Sigmoid colon (tissue), 7 donors: ENCODE results near the gene XPNPEP2. TPM values are rescaled to one million over a fixed set of nuclear protein-coding genes. Genes with fewer than 3 reads are reported as not detected.

Experiments
- DNase-seq: peaks from one replicate; pipeline ENCODE4 v3.0.0-alpha.2; 2019
- H3K27ac ChIP-seq, 4 donors: fragments of 200-600 bp; sonication (generic); one replicate each; pipeline ENCODE4 v1.5.1; 2016 to 2019; ENCODE audit warnings: mild to moderate bottlenecking in 1 of 4
- H3K27me3 ChIP-seq, 3 donors: fragments of 200-600 bp; sonication (generic); one replicate each; pipeline ENCODE4 v1.5.1; 2019; ENCODE audit warnings: mild to moderate bottlenecking in 1 of 3
- H3K36me3 ChIP-seq, 4 donors: fragments of 200-600 bp; sonication (generic); one replicate each; pipeline ENCODE4 v1.5.1; 2016 to 2019
- H3K4me1 ChIP-seq, 4 donors: fragments of 200-600 bp; sonication (generic); one replicate each; pipeline ENCODE4 v1.5.1; 2017 to 2019
- H3K4me3 ChIP-seq, 4 donors: fragments of 200-600 bp; sonication (generic); one replicate each; pipeline ENCODE4 v1.5.1; 2017 to 2019; ENCODE audit warnings: mild to moderate bottlenecking in 2 of 4, moderate library complexity in 1 of 4
- H3K9me3 ChIP-seq, 4 donors: fragments of 200-600 bp in 3 of 4; sonication (generic) in 3 of 4; one replicate each; pipeline versions ENCODE4 v1.5.1 to v1.6.1; 2013 to 2019
- EP300 ChIP-seq, 4 donors: sonication (generic); formaldehyde crosslinking; IDR thresholded peaks; one replicate each; pipeline ENCODE4 v1.6.1; 2017; ENCODE audit warnings: antibody characterized with exemption in 4 of 4
- POLR2A ChIP-seq, 2 donors: fragments of 450-650 bp; IDR thresholded peaks; one replicate each; pipeline ENCODE4 v1.6.1; 2016; ENCODE audit warnings: antibody characterized with exemption in 2 of 2, mild to moderate bottlenecking in 2 of 2, moderate library complexity in 2 of 2
- POLR2AphosphoS5 ChIP-seq, 4 donors: sonication (generic); formaldehyde crosslinking; IDR thresholded peaks; one replicate each; pipeline ENCODE4 v1.6.1; 2017; ENCODE audit warnings: antibody characterized with exemption in 4 of 4
- WGBS, 2 donors: extraction: QIAGEN DNeasy Blood & Tissue Kit; methylation state at CpG; one replicate each; pipeline ENCODE4 v1.1.7; 2013; 5-methylcytosine and 5-hydroxymethylcytosine counted together
- intact Hi-C: fragments of 100-400 bp; cut with DNase I; formaldehyde crosslinking; loops from one replicate; pipeline ENCODE4 v1.15.1; 2023
- polyA plus RNA-seq, 3 donors: library from polyadenylated mRNA; stranded (reverse); fragments of 200-250 nt; gene quantifications; one replicate each; pipeline ENCODE4 v1.2.3, GENCODE V29; 2013
- total RNA-seq, 4 donors: library from RNA; depleted of rRNA; stranded (reverse); fragments of >200 nt; gene quantifications; one replicate each; pipeline ENCODE4 v1.1.0, GENCODE V29; 2016
- TF ChIP-seq, protein P1 (sequence below), 4 experiments: fragments of 450-650 bp in 3 of 4; fragments of 200-600 bp in 1 of 4; IDR thresholded peaks; one replicate each; pipeline ENCODE4 v1.5.1; 2016 to 2019; ENCODE audit warnings: antibody characterized with exemption in 4 of 4, mild to moderate bottlenecking in 3 of 4, moderate library complexity in 2 of 4
- donor health status: healthy with polysubstance abuse.
- donor health status: Bipolar disorder and iron deficiency.
- donor health status: healthy.

Gene XPNPEP2
- total and polyA plus RNA-seq, 7 donors, result 1.8 to 11.1 (median 3.3) TPM

DNA sequence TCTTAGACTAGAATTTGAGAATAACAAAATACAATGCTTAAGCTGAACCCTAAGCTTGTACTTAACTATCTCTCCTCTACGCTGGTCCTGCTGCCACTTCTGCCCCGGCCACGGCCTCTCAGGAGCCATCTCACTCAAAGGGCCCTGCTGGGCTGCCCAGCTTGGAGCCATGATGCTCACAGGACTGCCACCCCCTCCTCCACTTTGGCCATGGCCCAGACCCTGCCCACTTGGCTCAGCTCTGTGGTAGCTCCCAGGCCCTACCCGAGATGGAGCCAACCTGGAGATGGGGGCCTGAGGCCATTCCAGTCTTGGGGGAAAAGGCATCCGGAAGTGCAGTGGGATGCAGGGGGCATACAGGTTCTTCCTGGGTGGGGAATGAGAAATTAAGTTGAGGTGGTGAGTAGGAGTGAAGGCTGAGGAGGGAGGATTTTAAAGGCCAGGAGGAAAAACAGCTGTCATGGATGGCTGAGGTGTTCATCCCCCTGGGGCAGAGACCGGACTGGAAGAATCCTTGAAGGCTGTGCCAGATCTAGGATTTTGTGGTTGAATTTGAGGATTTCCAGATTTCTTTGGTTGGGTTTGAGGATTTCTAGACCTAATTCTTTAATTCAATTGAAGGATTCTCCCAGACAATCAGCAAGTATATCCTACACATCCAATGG, 41.8 kb downstream of the XPNPEP2 start:
- Histone ChIP-seq H3K9me3 (no peaks in the 10 kb centered on the region), H3K36me3 (no peaks in the 10 kb centered on the region), H3K4me1 (no peaks in the 10 kb centered on the region), H3K27me3 (no peaks in the 10 kb centered on the region), H3K27ac (peak overlapping the region in 1 of 4 donors; percentile 25), H3K4me3 (peak overlapping the region in 1 of 4 donors; percentile 26)
- intact Hi-C loops, result no loop called here
- WGBS, 2 donors, result 51 to 78% methylated on average over 6 of the region's 6 CpGs
- TF ChIP-seq POLR2A (IDR thresholded peaks at IDR 0.05), result no peak
- no peak for TF ChIP-seq EP300 (IDR thresholded peaks at IDR 0.05)
- TF ChIP-seq, protein P1, sequence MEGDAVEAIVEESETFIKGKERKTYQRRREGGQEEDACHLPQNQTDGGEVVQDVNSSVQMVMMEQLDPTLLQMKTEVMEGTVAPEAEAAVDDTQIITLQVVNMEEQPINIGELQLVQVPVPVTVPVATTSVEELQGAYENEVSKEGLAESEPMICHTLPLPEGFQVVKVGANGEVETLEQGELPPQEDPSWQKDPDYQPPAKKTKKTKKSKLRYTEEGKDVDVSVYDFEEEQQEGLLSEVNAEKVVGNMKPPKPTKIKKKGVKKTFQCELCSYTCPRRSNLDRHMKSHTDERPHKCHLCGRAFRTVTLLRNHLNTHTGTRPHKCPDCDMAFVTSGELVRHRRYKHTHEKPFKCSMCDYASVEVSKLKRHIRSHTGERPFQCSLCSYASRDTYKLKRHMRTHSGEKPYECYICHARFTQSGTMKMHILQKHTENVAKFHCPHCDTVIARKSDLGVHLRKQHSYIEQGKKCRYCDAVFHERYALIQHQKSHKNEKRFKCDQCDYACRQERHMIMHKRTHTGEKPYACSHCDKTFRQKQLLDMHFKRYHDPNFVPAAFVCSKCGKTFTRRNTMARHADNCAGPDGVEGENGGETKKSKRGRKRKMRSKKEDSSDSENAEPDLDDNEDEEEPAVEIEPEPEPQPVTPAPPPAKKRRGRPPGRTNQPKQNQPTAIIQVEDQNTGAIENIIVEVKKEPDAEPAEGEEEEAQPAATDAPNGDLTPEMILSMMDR (IDR thresholded peaks at IDR 0.05), result no peak
- no peak for TF ChIP-seq POLR2AphosphoS5 (IDR thresholded peaks at IDR 0.05)
- DNase-seq, result no peak

DNA sequence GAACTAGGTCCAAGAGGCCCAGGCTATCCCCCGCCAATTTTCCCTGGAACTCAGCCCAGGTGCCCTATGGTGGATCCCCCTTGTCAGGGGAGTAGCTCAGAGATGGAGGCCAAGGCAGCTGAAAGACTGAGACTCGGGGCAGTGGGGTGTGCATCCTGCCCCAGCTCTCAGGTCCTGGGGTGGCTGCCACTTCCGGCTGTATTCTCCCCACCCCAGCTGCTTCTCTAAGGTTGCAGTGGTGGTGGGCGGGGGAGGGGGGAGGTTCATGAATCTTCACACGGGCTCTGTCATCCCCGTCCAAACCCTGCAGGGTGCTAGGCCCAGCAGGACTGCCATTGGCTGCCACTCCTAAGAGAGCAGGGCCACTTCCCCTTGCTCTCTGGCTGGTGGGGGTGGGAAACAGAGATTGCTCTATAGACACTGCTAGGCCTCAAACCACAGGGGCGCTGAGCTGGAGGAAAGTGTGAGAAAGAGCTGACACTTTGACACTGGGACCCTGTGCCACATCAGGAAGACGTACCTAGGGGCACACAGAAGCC, 42.4 kb downstream of the XPNPEP2 start:
- WGBS, 2 donors, result 40 to 80% methylated on average over 8 of the region's 8 CpGs
- H3K27ac ChIP-seq, result peak overlapping the region in 1 of 4 donors; percentile 25
- no peaks in the 10 kb centered on the region for H3K4me1 ChIP-seq
- H3K4me3 ChIP-seq, result peak overlapping the region in 1 of 4 donors; percentile 26
- no peaks in the 10 kb centered on the region for H3K9me3 ChIP-seq
- H3K36me3 ChIP-seq, result no peaks in the 10 kb centered on the region
- intact Hi-C loops, result no loop called here
- TF ChIP-seq, protein P1 (IDR thresholded peaks at IDR 0.05), result no peak
- TF ChIP-seq EP300 (IDR thresholded peaks at IDR 0.05), result no peak
- no peak for TF ChIP-seq POLR2AphosphoS5 (IDR thresholded peaks at IDR 0.05)
- no peak for TF ChIP-seq POLR2A (IDR thresholded peaks at IDR 0.05)
- no peaks in the 10 kb centered on the region for H3K27me3 ChIP-seq
- DNase-seq, result no peak

DNA sequence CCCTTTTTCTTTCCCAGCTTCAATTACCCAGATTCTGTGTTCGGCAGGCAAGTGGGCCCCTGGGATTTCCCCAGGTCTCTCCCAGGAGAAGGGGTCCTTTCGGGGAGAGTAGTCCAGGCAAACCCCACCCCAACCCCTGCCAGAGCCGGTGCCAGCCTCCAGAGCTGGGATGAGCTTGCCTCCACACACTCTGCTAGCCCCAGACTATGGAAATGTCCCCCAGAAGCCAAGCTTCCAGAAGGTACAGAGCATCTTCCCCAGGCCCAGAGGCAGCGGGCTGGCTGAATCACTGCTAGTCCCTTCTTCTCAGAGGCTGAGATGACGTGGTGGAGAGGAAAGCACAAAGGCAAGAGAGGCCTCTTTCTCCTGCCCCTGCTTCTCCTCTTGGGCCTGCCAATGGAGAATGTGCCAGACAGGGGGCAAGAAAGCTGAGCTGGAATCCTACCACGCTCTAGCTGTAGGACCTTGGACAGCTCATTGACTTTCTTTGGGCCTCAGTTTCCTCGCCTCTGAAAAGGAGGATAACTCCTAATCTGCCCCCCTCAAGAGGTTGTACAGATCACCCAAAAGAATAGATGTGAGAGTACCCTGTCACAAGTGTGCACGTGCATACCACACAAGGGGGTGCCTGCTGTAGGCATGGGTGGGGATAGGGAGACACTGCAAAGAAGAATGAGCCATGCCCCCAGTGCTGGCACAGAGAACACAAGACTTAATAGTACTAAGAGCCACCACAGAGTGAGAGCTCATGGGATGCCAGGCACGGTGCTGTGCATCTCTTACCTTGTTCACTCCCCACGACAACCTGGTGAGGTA, 43.1 kb downstream of the XPNPEP2 start:
- no peak overlapping the region for H3K27ac ChIP-seq
- no peaks in the 10 kb centered on the region for H3K36me3 ChIP-seq
- intact Hi-C loops, result no loop called here
- TF ChIP-seq EP300 (IDR thresholded peaks at IDR 0.05) (no peak), POLR2A (IDR thresholded peaks at IDR 0.05) (no peak), POLR2AphosphoS5 (IDR thresholded peaks at IDR 0.05) (no peak)
- TF ChIP-seq, protein P1 (IDR thresholded peaks at IDR 0.05), result no peak
- no peaks in the 10 kb centered on the region for H3K4me1 ChIP-seq
- no peaks in the 10 kb centered on the region for H3K9me3 ChIP-seq
- no peaks in the 10 kb centered on the region for H3K27me3 ChIP-seq
- no peak overlapping the region for H3K4me3 ChIP-seq
- 58 to 85% methylated on average over 10 of the region's 10 CpGs for WGBS, 2 donors
- no peak for DNase-seq

DNA sequence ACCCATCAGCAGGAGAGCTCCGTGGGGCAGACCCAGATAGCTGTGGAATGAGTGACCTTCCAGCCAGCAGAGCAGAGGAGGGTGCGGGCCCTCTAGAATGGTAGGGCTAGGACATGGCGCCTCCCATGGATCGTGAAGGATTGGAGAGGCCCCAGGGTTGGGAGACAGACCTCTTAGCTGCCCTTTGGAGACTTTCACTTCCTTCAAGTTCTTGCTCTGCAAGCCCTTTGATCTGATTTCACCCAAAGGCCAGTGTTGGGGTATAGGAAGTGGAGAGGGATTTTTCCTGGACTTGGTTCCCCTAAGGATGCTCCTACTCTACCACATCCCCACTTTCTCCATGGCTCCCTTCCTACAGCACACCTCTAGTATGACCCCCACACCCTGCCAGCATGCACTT, 43.9 kb downstream of the XPNPEP2 start:
- H3K4me1 ChIP-seq, result no peaks in the 10 kb centered on the region
- intact Hi-C loops, result no loop called here
- DNase-seq, result no peak
- no peaks in the 10 kb centered on the region for H3K36me3 ChIP-seq
- no peak overlapping the region for H3K27ac ChIP-seq
- H3K27me3 ChIP-seq, result no peaks in the 10 kb centered on the region
- H3K4me3 ChIP-seq, result no peak overlapping the region
- TF ChIP-seq POLR2AphosphoS5 (IDR thresholded peaks at IDR 0.05) (no peak), EP300 (IDR thresholded peaks at IDR 0.05) (no peak), POLR2A (IDR thresholded peaks at IDR 0.05) (no peak)
- TF ChIP-seq, protein P1 (IDR thresholded peaks at IDR 0.05), result no peak
- WGBS, 2 donors, result 55 to 82% methylated on average over 4 of the region's 4 CpGs
- H3K9me3 ChIP-seq, result no peaks in the 10 kb centered on the region
